Spleen (tissue), 11 donors: ENCODE measurements around the gene CDKN2D. TPM values are rescaled to one million over a fixed set of nuclear protein-coding genes. Genes with fewer than 3 reads are reported as not detected.

ENCODE experiments used
- DNase-seq: peaks from one replicate; pipeline ENCODE4 v3.0.0-alpha.2; 2020
- H3K27ac ChIP-seq, 8 donors: fragments of 200-600 bp; sonication (generic) in 7 of 8; 1 replicate in 4 of 8; 2 replicates in 4 of 8; pipeline versions ENCODE4 v1.5.0 to v1.8.0; 2016 to 2021; ENCODE audit warnings: inconsistent platforms in 4 of 8, mild to moderate bottlenecking in 4 of 8, moderate library complexity in 1 of 8
- H3K27me3 ChIP-seq, 7 donors: fragments of 200-600 bp; sonication (generic) in 6 of 7; replicated peaks in 1 of 7; 1 replicate in 4 of 7; 2 replicates in 3 of 7; pipeline versions ENCODE4 v1.5.0 to v1.8.0; 2016 to 2021; ENCODE audit warnings: inconsistent platforms in 3 of 7, mild to moderate bottlenecking in 1 of 7
- H3K36me3 ChIP-seq, 6 donors: fragments of 200-600 bp; sonication (generic) in 5 of 6; 1 replicate in 4 of 6; 2 replicates in 2 of 6; pipeline versions ENCODE4 v1.5.0 to v1.8.0; 2016 to 2021; ENCODE audit warnings: inconsistent platforms in 2 of 6
- H3K4me1 ChIP-seq, 6 donors: fragments of 200-600 bp; sonication (generic) in 5 of 6; 1 replicate in 3 of 6; 2 replicates in 3 of 6; pipeline versions ENCODE4 v1.5.0 to v1.8.0; 2016 to 2021; ENCODE audit warnings: inconsistent platforms in 3 of 6
- H3K4me3 ChIP-seq, 8 donors: fragments of 200-600 bp; sonication (generic) in 7 of 8; 1 replicate in 4 of 8; 2 replicates in 4 of 8; pipeline versions ENCODE4 v1.5.0 to v1.8.0; 2016 to 2021; ENCODE audit warnings: inconsistent platforms in 4 of 8, mild to moderate bottlenecking in 4 of 8, moderate library complexity in 2 of 8
- H3K9me3 ChIP-seq, 8 donors: fragments of 200-600 bp; sonication (generic) in 7 of 8; 1 replicate in 4 of 8; 2 replicates in 4 of 8; pipeline versions ENCODE4 v1.5.0 to v1.8.0; 2016 to 2021; ENCODE audit warnings: inconsistent platforms in 4 of 8
- CTCF ChIP-seq, 11 experiments: fragments of 200-600 bp in 7 of 11; fragments of 450-650 bp in 4 of 11; sonication (generic) in 4 of 11; IDR thresholded peaks in 8 of 11; conservative IDR thresholded peaks in 3 of 11; 1 replicate in 7 of 11; 2 replicates in 4 of 11; pipeline versions ENCODE4 v1.4.0 to v1.8.0; 2016 to 2021; ENCODE audit warnings: antibody characterized with exemption in 11 of 11, inconsistent platforms in 4 of 11, mild to moderate bottlenecking in 1 of 11
- POLR2A ChIP-seq, 3 donors: fragments of 450-650 bp; IDR thresholded peaks; one replicate each; pipeline ENCODE4 v1.5.1; 2017; ENCODE audit warnings: antibody characterized with exemption in 3 of 3, mild to moderate bottlenecking in 1 of 3
- POLR2AphosphoS5 ChIP-seq, 3 donors: sonication (generic); formaldehyde crosslinking; IDR thresholded peaks; one replicate each; pipeline ENCODE4 v1.5.1; 2017; ENCODE audit warnings: antibody characterized with exemption in 3 of 3
- WGBS, 5 donors: extraction: QIAGEN DNeasy Blood & Tissue Kit in 3 of 5; methylation state at CpG; one replicate each; pipeline versions ENCODE4 v1.1.5 to v1.1.7; 2013 to 2018; 5-methylcytosine and 5-hydroxymethylcytosine counted together
- intact Hi-C: fragments of 100-400 bp; cut with DNase I; formaldehyde crosslinking; loops from one replicate; pipeline ENCODE4 v1.15.0; 2023; ENCODE audit warnings: low total_unique reads
- polyA plus RNA-seq, 3 donors: library from polyadenylated mRNA; stranded (reverse); fragments of 200-250 nt; gene quantifications; one replicate each; pipeline ENCODE4 v1.2.1, GENCODE V29; 2013
- total RNA-seq, 7 donors: library from RNA; depleted of rRNA in 3 of 7; stranded (reverse); fragments of >200 nt in 3 of 7; fragmentation: NEBNext Ultra II Directional in 4 of 7; extraction: Animal tissue kit (Norgen Biotek cat#: 25700) in 4 of 7; gene quantifications; one replicate each; pipeline versions ENCODE4 v1.1.0 to v1.2.1, GENCODE V29; 2016 to 2021
- donor health status: healthy with polysubstance abuse.
- donor health status: DM: no; HTN: no; CAD: no; lungs with moderate emphysema.
- donor health status: DM: no; HTN: no; CAD: no.
- donor health status: Bipolar disorder and iron deficiency.
- donor health status: healthy.
- donor health status: DM: no; HTN: no; CAD: no.
- donor health status: DM: yes; HTN: yes; CAD: no.

Gene CDKN2D
- total and polyA plus RNA-seq, 10 donors: 24.7 to 69.6 (median 34.4) TPM

- Histone ChIP-seq H3K9me3 (no peaks in the 10 kb centered on the region), H3K36me3 (peaks cover 0 to 95% (median 81%) of the 10 kb centered on the region in 6 donors), H3K27me3 (no peaks in the 10 kb centered on the region), H3K4me1 (peaks cover 25 to 80% (median 43%) of the 10 kb centered on the region in 6 donors), H3K4me3 (no peak overlapping the region), H3K27ac (peak overlapping the region in 2 of 8 donors; percentile 3 to 14)
- 87 to 95% (median 89%) methylated on average over 7 of the region's 7 CpGs for WGBS, 5 donors
- intact Hi-C loops: no loop called here
- no peak for TF ChIP-seq POLR2A (IDR thresholded peaks at IDR 0.05)
- TF ChIP-seq POLR2AphosphoS5 (IDR thresholded peaks at IDR 0.05): no peak
- TF ChIP-seq CTCF (IDR thresholded peaks at IDR 0.05 in 8 of 11, conservative IDR thresholded peaks at IDR 0.05 in 3 of 11): no peak
- no peak for DNase-seq
Measured at GRCh38 chr19:10549733-10550132, 19.0 kb downstream of the CDKN2D start.

- intact Hi-C loops: no loop called here
- TF ChIP-seq POLR2AphosphoS5 (IDR thresholded peaks at IDR 0.05) (peak in 1 of 3 donors; percentile 36), POLR2A (IDR thresholded peaks at IDR 0.05) (no peak)
- DNase-seq: no peak
- WGBS, 5 donors: 92 to 98% (median 96%) methylated on average over 13 to 18 of the region's 18 CpGs
- Histone ChIP-seq H3K36me3 (peaks cover 0 to 86% (median 72%) of the 10 kb centered on the region in 6 donors), H3K27ac (no peak overlapping the region), H3K4me1 (peaks cover 20 to 77% (median 40%) of the 10 kb centered on the region in 6 donors), H3K27me3 (no peaks in the 10 kb centered on the region), H3K9me3 (no peaks in the 10 kb centered on the region), H3K4me3 (no peak overlapping the region)
Measured at GRCh38 chr19:10548746-10549276, 20.0 kb downstream of the CDKN2D start.

GRCh38 chr19:10546817-10547216 is 22.0 kb downstream of the CDKN2D start:
- H3K27me3 ChIP-seq: no peaks in the 10 kb centered on the region
- no peak for DNase-seq

GRCh38 chr19:10544753-10545251 is 24.0 kb downstream of the CDKN2D start:
- WGBS, 5 donors: 45 to 56% (median 49%) methylated on average over 5 to 23 of the region's 23 CpGs
- Histone ChIP-seq H3K27ac (peak overlapping the region in 6 of 8 donors; percentile 91 to 97 (median 95)), H3K4me1 (peaks cover 9 to 59% (median 29%) of the 10 kb centered on the region in 6 donors), H3K9me3 (no peaks in the 10 kb centered on the region), H3K36me3 (peaks cover 0 to 46% (median 34%) of the 10 kb centered on the region in 6 donors), H3K4me3 (peak overlapping the region; percentile 73 to 96 (median 88)), H3K27me3 (peaks cover 0 to 3% (median 0%) of the 10 kb centered on the region in 7 donors)
- peak in 1 of 3 donors; percentile 53 for TF ChIP-seq POLR2AphosphoS5 (IDR thresholded peaks at IDR 0.05)
- TF ChIP-seq POLR2A (IDR thresholded peaks at IDR 0.05): no peak
- intact Hi-C loops: no loop called here
- DNase-seq: peak; percentile 80

More at GRCh38 chr19:10546817-10547216, 22.0 kb downstream of the CDKN2D start:
- H3K9me3 ChIP-seq: no peaks in the 10 kb centered on the region
- WGBS, 5 donors: 87 to 96% (median 93%) methylated on average over 10 to 17 of the region's 17 CpGs
- peaks cover 9 to 71% (median 28%) of the 10 kb centered on the region in 6 donors for H3K4me1 ChIP-seq
- intact Hi-C loops: no loop called here
- H3K36me3 ChIP-seq: peaks cover 0 to 66% (median 53%) of the 10 kb centered on the region in 6 donors
- TF ChIP-seq CTCF (IDR thresholded peaks at IDR 0.05 in 8 of 11, conservative IDR thresholded peaks at IDR 0.05 in 3 of 11): no peak
- no peak for TF ChIP-seq POLR2A (IDR thresholded peaks at IDR 0.05)
- TF ChIP-seq POLR2AphosphoS5 (IDR thresholded peaks at IDR 0.05): peak in 1 of 3 donors; percentile 39
- no peak overlapping the region for H3K4me3 ChIP-seq
- no peak overlapping the region for H3K27ac ChIP-seq

GRCh38 chr19:10544242-10544752 is 24.5 kb downstream of the CDKN2D start:
- 22 to 41% (median 24%) methylated on average over 13 to 22 of the region's 22 CpGs for WGBS, 5 donors
- Histone ChIP-seq H3K36me3 (peaks cover 0 to 40% (median 29%) of the 10 kb centered on the region in 6 donors), H3K4me3 (peak overlapping the region; percentile 73 to 96 (median 88)), H3K27ac (peak overlapping the region; percentile 85 to 97 (median 94)), H3K9me3 (no peaks in the 10 kb centered on the region), H3K4me1 (peaks cover 9 to 56% (median 29%) of the 10 kb centered on the region in 6 donors), H3K27me3 (peaks cover 0 to 8% (median 0%) of the 10 kb centered on the region in 7 donors)
- intact Hi-C loops: no loop called here
- no peak for DNase-seq
- TF ChIP-seq CTCF (IDR thresholded peaks at IDR 0.05 in 8 of 11, conservative IDR thresholded peaks at IDR 0.05 in 3 of 11) (peak in 1 of 11 experiments; percentile 0), POLR2AphosphoS5 (IDR thresholded peaks at IDR 0.05) (no peak)
